Measurements from ENCODE around the gene SFMBT2. TPM values are rescaled to one million over a fixed set of nuclear protein-coding genes. Genes with fewer than 3 reads are reported as not detected.
"Not testable (repeated sequence)": the region's sequence is repeated elsewhere in the genome, so short reads cannot be mapped to it uniquely, and the experiment has no call there.

Gene SFMBT2
- total and polyA plus RNA-seq, 12 donors, result 3.7 to 17.9 (median 12.7) TPM

GRCh38 chr10:7300384-7300971, 110.4 kb downstream of the SFMBT2 start:
- Histone ChIP-seq H3K27me3 (no peaks in the 10 kb centered on the region), H3K4me1 (replicated peaks in 1 of 2) (peaks cover 0 to 12% of the 10 kb centered on the region in 2 donors), H3K9me3 (replicated peaks in 1 of 3) (no peaks in the 10 kb centered on the region), H3K36me3 (replicated peaks in 1 of 2) (no peaks in the 10 kb centered on the region), H3K27ac (no peak overlapping the region), H3K4me3 (no peak overlapping the region)
- TF ChIP-seq POLR2A (IDR thresholded peaks at IDR 0.05) (no peak), CTCF (IDR thresholded peaks at IDR 0.05) (no peak)
- WGBS, 4 donors, result 60 to 70% (median 66%) methylated on average over 5 of the region's 5 CpGs
- intact Hi-C loops (cut with DNase I), result no loop called here
- no peak for DNase-seq

DNA sequence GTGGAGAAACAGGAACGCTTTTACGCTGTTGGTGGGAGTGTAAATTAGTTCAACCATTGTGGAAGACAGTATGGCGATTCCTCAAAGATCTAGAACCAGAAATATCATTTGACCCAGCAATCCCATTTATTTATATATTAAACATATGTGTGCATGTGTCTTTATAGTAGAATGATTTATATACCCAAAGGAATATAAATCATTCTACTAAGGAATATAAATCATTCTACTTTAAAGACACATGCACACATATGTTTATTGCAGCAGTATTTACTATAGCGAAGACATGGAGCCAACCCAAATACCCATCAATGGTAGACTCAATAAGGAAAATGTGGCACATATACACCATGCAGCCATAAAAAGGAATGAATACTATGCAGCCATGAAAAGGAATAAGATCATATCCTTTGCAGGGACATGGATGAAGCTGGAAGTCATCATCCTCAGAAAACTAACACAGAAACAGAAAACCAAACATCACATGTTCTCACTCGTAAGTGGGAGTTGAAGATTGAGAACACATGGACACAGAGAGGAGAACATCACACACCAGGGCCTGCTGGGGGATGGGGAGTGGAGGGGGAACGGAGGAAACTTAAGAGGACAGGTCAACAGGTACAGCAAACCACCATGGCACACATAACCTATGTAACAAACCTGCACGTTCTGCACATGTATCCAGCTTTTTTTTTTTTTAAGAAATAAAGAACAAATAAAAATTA, 111.1 kb downstream of the SFMBT2 start:
- H3K4me1 ChIP-seq (replicated peaks in 1 of 2), result peaks cover 0 to 12% of the 10 kb centered on the region in 2 donors
- H3K27ac ChIP-seq; H3K4me3 ChIP-seq; DNase-seq; H3K36me3 ChIP-seq (replicated peaks in 1 of 2); intact Hi-C loops (cut with DNase I); H3K9me3 ChIP-seq (replicated peaks in 1 of 3); H3K27me3 ChIP-seq: not testable (repeated sequence)
- WGBS, 4 donors, result 88 to 97% (median 93%) methylated on average over 7 of the region's 7 CpGs

GRCh38 chr10:7298495-7298894, 112.3 kb downstream of the SFMBT2 start:
- Histone ChIP-seq H3K4me3 (no peak overlapping the region), H3K36me3 (replicated peaks in 1 of 2) (no peaks in the 10 kb centered on the region), H3K4me1 (replicated peaks in 1 of 2) (peaks cover 0 to 12% of the 10 kb centered on the region in 2 donors), H3K27ac (no peak overlapping the region), H3K9me3 (replicated peaks in 1 of 3) (no peaks in the 10 kb centered on the region), H3K27me3 (no peaks in the 10 kb centered on the region)
- no peak for TF ChIP-seq POLR2A (IDR thresholded peaks at IDR 0.05)
- no peak for TF ChIP-seq CTCF (IDR thresholded peaks at IDR 0.05)
- intact Hi-C loops (cut with DNase I), result no loop called here
- DNase-seq, result no peak
- WGBS, 4 donors, result 90 to 97% (median 94%) methylated on average over 6 to 7 of the region's 7 CpGs

DNA sequence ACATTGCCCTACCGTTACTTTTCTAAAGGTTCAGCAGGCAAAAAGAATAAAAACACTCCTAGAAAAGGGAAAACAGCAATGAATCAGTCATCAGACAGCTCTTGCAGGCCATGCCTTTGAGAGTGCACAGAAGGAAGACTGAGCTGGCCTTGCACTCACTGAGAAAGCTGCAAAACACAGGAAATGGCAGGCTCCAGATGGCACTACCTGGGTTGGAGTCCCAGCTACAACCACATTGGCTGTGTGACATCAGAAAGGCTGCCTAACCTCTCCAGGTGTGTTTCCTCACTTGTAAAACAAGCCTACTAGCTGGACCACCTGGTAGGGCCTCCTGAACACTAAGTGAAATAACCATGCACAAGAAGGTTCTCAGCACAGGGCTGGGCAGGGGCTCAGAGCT, 113.7 kb downstream of the SFMBT2 start:
- intact Hi-C loops (cut with DNase I), result no loop called here
- H3K4me3 ChIP-seq, result no peak overlapping the region
- 83 to 95% (median 86%) methylated on average over 1 of the region's 1 CpG for WGBS, 4 donors
- H3K36me3 ChIP-seq (replicated peaks in 1 of 2), result no peaks in the 10 kb centered on the region
- H3K4me1 ChIP-seq (replicated peaks in 1 of 2), result no peaks in the 10 kb centered on the region
- no peak overlapping the region for H3K27ac ChIP-seq
- no peaks in the 10 kb centered on the region for H3K27me3 ChIP-seq
- DNase-seq, result no peak
- no peaks in the 10 kb centered on the region for H3K9me3 ChIP-seq (replicated peaks in 1 of 3)
- no peak for TF ChIP-seq CTCF (IDR thresholded peaks at IDR 0.05)

GRCh38 chr10:7296648-7297047, 114.2 kb downstream of the SFMBT2 start:
- no peaks in the 10 kb centered on the region for H3K4me1 ChIP-seq (replicated peaks in 1 of 2)
- no peaks in the 10 kb centered on the region for H3K9me3 ChIP-seq (replicated peaks in 1 of 3)
- intact Hi-C loops (cut with DNase I), result no loop called here
- WGBS, 4 donors, result 92 to 95% (median 94%) methylated on average over 5 to 7 of the region's 7 CpGs
- DNase-seq, result no peak
- no peak overlapping the region for H3K4me3 ChIP-seq
- H3K36me3 ChIP-seq (replicated peaks in 1 of 2), result no peaks in the 10 kb centered on the region
- H3K27me3 ChIP-seq, result no peaks in the 10 kb centered on the region
- TF ChIP-seq CTCF (IDR thresholded peaks at IDR 0.05) (no peak), POLR2A (IDR thresholded peaks at IDR 0.05) (no peak)
- H3K27ac ChIP-seq, result no peak overlapping the region
